Measurements from ENCODE around the gene ATAD3C. TPM values are rescaled to one million over a fixed set of nuclear protein-coding genes. Genes with fewer than 3 reads are reported as not detected.
A peak's percentile ranks its signal among the peaks of the same experiment; 100 is the strongest.
"Not testable (repeated sequence)": the region's sequence is repeated elsewhere in the genome, so short reads cannot be mapped to it uniquely, and the experiment has no call there.

Gene ATAD3C
- polyA plus RNA-seq, 3 donors, result not detected

DNA sequence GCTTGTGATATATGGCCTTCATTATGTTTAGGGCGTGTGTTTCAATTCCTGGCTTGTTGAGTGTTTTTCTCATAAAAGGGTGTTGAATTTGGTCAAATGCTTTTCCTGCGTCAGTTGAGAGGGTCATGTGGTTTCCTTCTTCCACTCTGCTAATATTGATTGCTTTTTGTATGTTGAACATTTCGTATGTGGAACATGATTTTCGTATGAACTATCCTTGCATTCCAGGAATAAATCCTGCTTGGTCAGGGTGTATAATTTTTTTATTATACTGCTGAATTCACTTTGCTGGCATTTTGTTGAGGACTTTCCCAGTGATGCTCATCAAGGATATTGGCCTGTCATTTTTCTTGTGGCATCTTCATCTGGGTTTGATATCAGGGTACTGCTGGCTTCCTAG is 57.8 kb downstream of the ATAD3C start:
- no peak overlapping the region for H3K4me3 Mint-ChIP-seq
- DNase-seq, result no peak
- peak overlapping the region in 1 of 7 donors; percentile 58 for H3K27ac Mint-ChIP-seq
- Histone ChIP-seq H3K4me1 (ENCODE audit: control insufficient read depth in 1 of 2, insufficient read depth in 2 of 2, low read length in 2 of 2) (peaks cover 20 to 26% of the 10 kb centered on the region in 2 donors), H3K4me3 (replicated peaks in 1 of 3; ENCODE audit: low read depth in 2 of 3, low read length in 3 of 3) (no peak overlapping the region), H3K27ac (ENCODE audit: low read depth in 1 of 2, low read length in 2 of 2) (no peak overlapping the region), H3K4me2 (replicated peaks; ENCODE audit: extremely low read depth, low read length, poor library complexity, severe bottlenecking) (no peak overlapping the region), H3K9me3 (replicated peaks in 1 of 2; ENCODE audit: control insufficient read depth in 1 of 2, insufficient read depth in 1 of 2, low read length in 2 of 2) (no peaks in the 10 kb centered on the region), H3K79me2 (ENCODE audit: insufficient read depth, low read length) (no peaks in the 10 kb centered on the region), H3K9ac (ENCODE audit: insufficient read depth, low read length, poor library complexity, severe bottlenecking) (no peak overlapping the region), H3K36me3 (replicated peaks in 1 of 2; ENCODE audit: control insufficient read depth in 1 of 2, insufficient read depth in 2 of 2, low read length in 2 of 2) (no peaks in the 10 kb centered on the region), H3K27me3 (ENCODE audit: control insufficient read depth in 2 of 2, insufficient read depth in 2 of 2, low read length in 2 of 2) (no peaks in the 10 kb centered on the region), H4K20me1 (ENCODE audit: insufficient read depth, low read length) (no peaks in the 10 kb centered on the region), H2AFZ (ENCODE audit: insufficient read depth, low read depth, low read length, poor library complexity, severe bottlenecking) (no peak overlapping the region)
- peaks cover 0 to 3% (median 0%) of the 10 kb centered on the region in 7 donors for H3K9me3 Mint-ChIP-seq
- TF ChIP-seq, protein P1, sequence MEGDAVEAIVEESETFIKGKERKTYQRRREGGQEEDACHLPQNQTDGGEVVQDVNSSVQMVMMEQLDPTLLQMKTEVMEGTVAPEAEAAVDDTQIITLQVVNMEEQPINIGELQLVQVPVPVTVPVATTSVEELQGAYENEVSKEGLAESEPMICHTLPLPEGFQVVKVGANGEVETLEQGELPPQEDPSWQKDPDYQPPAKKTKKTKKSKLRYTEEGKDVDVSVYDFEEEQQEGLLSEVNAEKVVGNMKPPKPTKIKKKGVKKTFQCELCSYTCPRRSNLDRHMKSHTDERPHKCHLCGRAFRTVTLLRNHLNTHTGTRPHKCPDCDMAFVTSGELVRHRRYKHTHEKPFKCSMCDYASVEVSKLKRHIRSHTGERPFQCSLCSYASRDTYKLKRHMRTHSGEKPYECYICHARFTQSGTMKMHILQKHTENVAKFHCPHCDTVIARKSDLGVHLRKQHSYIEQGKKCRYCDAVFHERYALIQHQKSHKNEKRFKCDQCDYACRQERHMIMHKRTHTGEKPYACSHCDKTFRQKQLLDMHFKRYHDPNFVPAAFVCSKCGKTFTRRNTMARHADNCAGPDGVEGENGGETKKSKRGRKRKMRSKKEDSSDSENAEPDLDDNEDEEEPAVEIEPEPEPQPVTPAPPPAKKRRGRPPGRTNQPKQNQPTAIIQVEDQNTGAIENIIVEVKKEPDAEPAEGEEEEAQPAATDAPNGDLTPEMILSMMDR (IDR thresholded peaks at IDR 0.05), result no peak
- peaks cover 22% of the 10 kb centered on the region for H3K4me1 Mint-ChIP-seq
- H3K27me3 Mint-ChIP-seq (ENCODE audit: low read depth in 3 of 3), result no peaks in the 10 kb centered on the region
- intact Hi-C loops (cut with micrococcal nuclease), result no loop called here
- H3K36me3 Mint-ChIP-seq, result no peaks in the 10 kb centered on the region
- 86% methylated on average over 2 of the region's 4 CpGs for whole genome bisulfite sequencing (ENCODE audit: insufficient coverage)

GRCh38 chr1:1508775-1509464 is 59.4 kb downstream of the ATAD3C start:
- H3K27ac ChIP-seq (ENCODE audit: low read depth in 1 of 2, low read length in 2 of 2); H3K9ac ChIP-seq (ENCODE audit: insufficient read depth, low read length, poor library complexity, severe bottlenecking); H3K36me3 Mint-ChIP-seq; H3K4me3 ChIP-seq (replicated peaks in 1 of 3; ENCODE audit: low read depth in 2 of 3, low read length in 3 of 3); H3K27me3 Mint-ChIP-seq (ENCODE audit: low read depth in 3 of 3); H4K20me1 ChIP-seq (ENCODE audit: insufficient read depth, low read length); H3K4me2 ChIP-seq (replicated peaks; ENCODE audit: extremely low read depth, low read length, poor library complexity, severe bottlenecking); H3K9me3 ChIP-seq (replicated peaks in 1 of 2; ENCODE audit: control insufficient read depth in 1 of 2, insufficient read depth in 1 of 2, low read length in 2 of 2); H3K27ac Mint-ChIP-seq; intact Hi-C loops (cut with micrococcal nuclease); H3K4me3 Mint-ChIP-seq; DNase-seq; H3K27me3 ChIP-seq (ENCODE audit: control insufficient read depth in 2 of 2, insufficient read depth in 2 of 2, low read length in 2 of 2); H2AFZ ChIP-seq (ENCODE audit: insufficient read depth, low read depth, low read length, poor library complexity, severe bottlenecking); H3K9me3 Mint-ChIP-seq; H3K36me3 ChIP-seq (replicated peaks in 1 of 2; ENCODE audit: control insufficient read depth in 1 of 2, insufficient read depth in 2 of 2, low read length in 2 of 2); H3K79me2 ChIP-seq (ENCODE audit: insufficient read depth, low read length): not testable (repeated sequence)
- H3K4me1 ChIP-seq (ENCODE audit: control insufficient read depth in 1 of 2, insufficient read depth in 2 of 2, low read length in 2 of 2), result peaks cover 20 to 28% of the 10 kb centered on the region in 2 donors
- WGBS (ENCODE audit: insufficient coverage), result 13% methylated on average over 6 of the region's 34 CpGs
- peaks cover 28% of the 10 kb centered on the region for H3K4me1 Mint-ChIP-seq

GRCh38 chr1:1509465-1509850 is 60.0 kb downstream of the ATAD3C start:
- H3K27ac Mint-ChIP-seq; DNase-seq; H3K27ac ChIP-seq (ENCODE audit: low read depth in 1 of 2, low read length in 2 of 2); H3K9me3 Mint-ChIP-seq; intact Hi-C loops (cut with micrococcal nuclease); H3K4me2 ChIP-seq (replicated peaks; ENCODE audit: extremely low read depth, low read length, poor library complexity, severe bottlenecking); H3K36me3 Mint-ChIP-seq; H3K36me3 ChIP-seq (replicated peaks in 1 of 2; ENCODE audit: control insufficient read depth in 1 of 2, insufficient read depth in 2 of 2, low read length in 2 of 2); H3K27me3 Mint-ChIP-seq (ENCODE audit: low read depth in 3 of 3); H3K4me3 ChIP-seq (replicated peaks in 1 of 3; ENCODE audit: low read depth in 2 of 3, low read length in 3 of 3); H3K4me3 Mint-ChIP-seq; H3K9ac ChIP-seq (ENCODE audit: insufficient read depth, low read length, poor library complexity, severe bottlenecking); H4K20me1 ChIP-seq (ENCODE audit: insufficient read depth, low read length); H3K79me2 ChIP-seq (ENCODE audit: insufficient read depth, low read length); H3K27me3 ChIP-seq (ENCODE audit: control insufficient read depth in 2 of 2, insufficient read depth in 2 of 2, low read length in 2 of 2); H2AFZ ChIP-seq (ENCODE audit: insufficient read depth, low read depth, low read length, poor library complexity, severe bottlenecking); H3K9me3 ChIP-seq (replicated peaks in 1 of 2; ENCODE audit: control insufficient read depth in 1 of 2, insufficient read depth in 1 of 2, low read length in 2 of 2): not testable (repeated sequence)
- H3K4me1 ChIP-seq (ENCODE audit: control insufficient read depth in 1 of 2, insufficient read depth in 2 of 2, low read length in 2 of 2), result peaks cover 20 to 28% of the 10 kb centered on the region in 2 donors
- H3K4me1 Mint-ChIP-seq, result peaks cover 30% of the 10 kb centered on the region
- WGBS (ENCODE audit: insufficient coverage), result 33% methylated on average over 3 of the region's 21 CpGs
